Activated B cell treated with CpG ODN at 0.5 μM for 24 hours (primary cell): ENCODE measurements around the gene SLC25A33. TPM values are rescaled to one million over a fixed set of nuclear protein-coding genes. Genes with fewer than 3 reads are reported as not detected.

Source experiments
- ATAC-seq: fragments of 200-7000 bp; cut with Tn5 transposase; one replicate; pipeline ENCODE4 v1.10.0; 2021; ENCODE audit warnings: low read depth, mild to moderate bottlenecking, moderate library complexity
- CTCF ChIA-PET: fragments of 350-600 bp; sonication (Branson Sonifier 250); formaldehyde crosslinking; loops from one replicate; lab custom pipeline; 2021; ENCODE audit warnings: antibody characterized with exemption; lab: Charles Lee
- POLR2A ChIA-PET: fragments of 350-600 bp; sonication (Branson Sonifier 250); formaldehyde crosslinking; loops from one replicate; lab custom pipeline; 2021; ENCODE audit warnings: antibody characterized with exemption; lab: Charles Lee
- DNase-seq: peaks from one replicate; pipeline ENCODE4 v3.0.0; 2022
- H3K27ac Mint-ChIP-seq: one replicate; pipeline ENCODE4 v1.8.0; 2020; ENCODE audit warnings: mixed read lengths
- H3K27me3 Mint-ChIP-seq: one replicate; pipeline ENCODE4 v1.8.0; 2021; ENCODE audit warnings: mixed read lengths
- H3K36me3 Mint-ChIP-seq: one replicate; pipeline ENCODE4 v1.8.0; 2021; ENCODE audit warnings: low read depth, mixed read lengths
- H3K4me1 Mint-ChIP-seq: one replicate; pipeline ENCODE4 v1.8.0; 2021; ENCODE audit warnings: mixed read lengths
- H3K4me3 Mint-ChIP-seq: one replicate; pipeline ENCODE4 v1.8.0; 2020; ENCODE audit warnings: mild to moderate bottlenecking, mixed read lengths
- H3K9me3 Mint-ChIP-seq: one replicate; pipeline ENCODE4 v1.8.0; 2020; ENCODE audit warnings: mixed read lengths
- CTCF ChIP-seq: fragments of 200-600 bp; IDR thresholded peaks from one replicate; pipeline ENCODE4 v1.8.0; 2022; ENCODE audit warnings: antibody characterized with exemption, mild to moderate bottlenecking
- intact Hi-C: fragments of 100-400 bp; cut with micrococcal nuclease; formaldehyde crosslinking; loops from one replicate; pipeline ENCODE4 v1.15.1; 2024
- total RNA-seq: library from RNA; stranded (reverse); gene quantifications from 2 replicates; pipeline ENCODE4 v1.2.3, GENCODE V29; 2022

Gene SLC25A33
- total RNA-seq, 1 donor from 2014 or later = 7.5 TPM

GRCh38 chr1:9539829-9540550 lies 725 bp downstream of the SLC25A33 start:
- peaks cover 8% of the 10 kb centered on the region for H3K36me3 Mint-ChIP-seq
- peak overlapping the region; percentile 80 for H3K27ac Mint-ChIP-seq
- POLR2A ChIA-PET = interaction anchor here (0.5 to 1.3 kb wide), 5 partner anchors 15 to 89 kb away, joined by 3 to 13 read pairs (median 4); no protein-coding TSS in a partner anchor
- no peaks in the 10 kb centered on the region for H3K9me3 Mint-ChIP-seq
- ATAC-seq (peak; percentile 50), DNase-seq (peak; percentile 73)
- H3K4me1 Mint-ChIP-seq = peaks cover 31% of the 10 kb centered on the region
- H3K27me3 Mint-ChIP-seq = no peaks in the 10 kb centered on the region
- peak overlapping the region; percentile 92 for H3K4me3 Mint-ChIP-seq
- no peak for TF ChIP-seq CTCF
- intact Hi-C loops = loop anchor here (1.0 to 5.0 kb wide), 6 partner anchors 47 to 661 kb away; partner anchors contain the start of genes CTNNBIP1, ENO1, TMEM201 and UBE4B
- CTCF ChIA-PET = interaction anchor here (0.6 to 0.9 kb wide), 2 partner anchors 30 to 329 kb away, joined by 4 read pairs; no protein-coding TSS in a partner anchor

- Mint-ChIP-seq H3K9me3 (no peaks in the 10 kb centered on the region), H3K36me3 (peaks cover 8% of the 10 kb centered on the region), H3K4me3 (no peak overlapping the region), H3K4me1 (peaks cover 38% of the 10 kb centered on the region), H3K27me3 (no peaks in the 10 kb centered on the region), H3K27ac (no peak overlapping the region)
- intact Hi-C loops = loop anchor here (5.0 kb wide), 1 partner anchor 45 kb away; the partner anchor contains the start of gene TMEM201
- CTCF ChIA-PET = no interaction called here
- TF ChIP-seq CTCF = no peak
- DNase-seq = no peak
- POLR2A ChIA-PET = no interaction called here
- no peak for ATAC-seq
Measured at GRCh38 chr1:9542430-9542829, 3.2 kb downstream of the SLC25A33 start.

GRCh38 chr1:9544926-9545325 lies 5.7 kb downstream of the SLC25A33 start:
- H3K27me3 Mint-ChIP-seq = no peaks in the 10 kb centered on the region
- no peak overlapping the region for H3K4me3 Mint-ChIP-seq
- intact Hi-C loops = loop anchor here (5.0 kb wide), 1 partner anchor 42 kb away; the partner anchor contains the start of gene TMEM201
- ATAC-seq = no peak
- ChIA-PET POLR2A (no interaction called here), CTCF (no interaction called here)
- no peak overlapping the region for H3K27ac Mint-ChIP-seq
- no peak for DNase-seq
- H3K36me3 Mint-ChIP-seq = peaks cover 13% of the 10 kb centered on the region
- TF ChIP-seq CTCF = no peak
- H3K9me3 Mint-ChIP-seq = no peaks in the 10 kb centered on the region
- H3K4me1 Mint-ChIP-seq = peaks cover 28% of the 10 kb centered on the region

GRCh38 chr1:9549955-9550546 lies 10.8 kb downstream of the SLC25A33 start:
- H3K9me3 Mint-ChIP-seq = no peaks in the 10 kb centered on the region
- CTCF ChIA-PET = interaction anchor here (2.0 kb wide), 1 partner anchor 22 kb away, joined by 6 read pairs; no protein-coding TSS in a partner anchor
- no peaks in the 10 kb centered on the region for H3K27me3 Mint-ChIP-seq
- TF ChIP-seq CTCF = no peak
- intact Hi-C loops = no loop called here
- H3K4me1 Mint-ChIP-seq = peaks cover 9% of the 10 kb centered on the region
- POLR2A ChIA-PET = interaction anchor here (0.6 kb wide), 1 partner anchor 17 kb away, joined by 4 read pairs; no protein-coding TSS in a partner anchor
- ATAC-seq (no peak), DNase-seq (no peak)
- H3K36me3 Mint-ChIP-seq = peaks cover 21% of the 10 kb centered on the region
- H3K4me3 Mint-ChIP-seq = no peak overlapping the region
- H3K27ac Mint-ChIP-seq = no peak overlapping the region

- TF ChIP-seq CTCF = no peak
- POLR2A ChIA-PET = no interaction called here
Measured at GRCh38 chr1:9551984-9552383, 12.7 kb downstream of the SLC25A33 start.

More at GRCh38 chr1:9551984-9552383, 12.7 kb downstream of the SLC25A33 start:
- H3K27me3 Mint-ChIP-seq = no peaks in the 10 kb centered on the region
- H3K27ac Mint-ChIP-seq = no peak overlapping the region
- H3K4me3 Mint-ChIP-seq = no peak overlapping the region
- ATAC-seq = no peak
- H3K4me1 Mint-ChIP-seq = peaks cover 6% of the 10 kb centered on the region
- CTCF ChIA-PET = interaction anchor here (2.0 kb wide), 1 partner anchor 20 kb away, joined by 6 read pairs; no protein-coding TSS in a partner anchor
- H3K36me3 Mint-ChIP-seq = peaks cover 37% of the 10 kb centered on the region
- DNase-seq = no peak
- intact Hi-C loops = no loop called here
- H3K9me3 Mint-ChIP-seq = no peaks in the 10 kb centered on the region
